Parietal lobe (tissue), 2 donors: ENCODE data around the gene PARP12. TPM values are rescaled to one million over a fixed set of nuclear protein-coding genes. Genes with fewer than 3 reads are reported as not detected.

Experiments used
- small RNA-seq: library from RNA; depleted of rRNA; stranded (forward); fragments of <200 nt; gene quantifications from one replicate; pipeline ENCODE3, GENCODE V24; 2014; ENCODE audit warnings: low replicate concordance
- total RNA-seq: library from RNA; depleted of rRNA; stranded (reverse); fragments of >200 nt; gene quantifications from one replicate; pipeline ENCODE4 v1.2.3, GENCODE V29; 2014

Gene PARP12
- 7.5 TPM for total RNA-seq

GRCh38 chr7:140062528-140063299 is at the start of gene PARP12:
TSS of gene PARP12 (minus strand) at chr7:140062951. CDS start at chr7:140062847, 104 bp downstream.

Small RNA genes lying within 50 kb of the gene (small RNA-seq; reads per million reads assigned to genes)
- gene RF00019: not detected

Other genes with a start within 250 kb of the PARP12 start
- gene TBXAS1, start 233.7 kb downstream of the PARP12 start, total RNA-seq: 1.9 TPM
- gene KDM7A, start 114.0 kb upstream of the PARP12 start, total RNA-seq: 22.2 TPM